Activated T-cell treated with anti-CD3 and anti-CD28 coated beads, Interleukin-2, amount 50 U/mL, for 4 hours (primary cell): Measurements from ENCODE around the gene ANXA2R. TPM values are rescaled to one million over a fixed set of nuclear protein-coding genes. Genes with fewer than 3 reads are reported as not detected.
A peak's percentile ranks its signal among the peaks of the same experiment; 100 is the strongest.

Experiments
- ATAC-seq, 2 donors: fragments of 200-7000 bp; cut with Tn5 transposase; one replicate each; pipeline ENCODE4 v1.10.0; 2021
- DNase-seq: peaks from one replicate; pipeline ENCODE4 v3.0.0-alpha.2; 2020
- H3K27me3 Mint-ChIP-seq: one replicate; pipeline ENCODE4 v1.8.0; 2021; ENCODE audit warnings: low read depth, mixed read lengths
- H3K36me3 Mint-ChIP-seq: one replicate; pipeline ENCODE4 v1.8.0; 2022; ENCODE audit warnings: mixed read lengths; ENCODE audit not compliant: insufficient read depth
- H3K4me1 Mint-ChIP-seq: one replicate; pipeline ENCODE4 v1.8.0; 2021; ENCODE audit warnings: low read depth, mixed read lengths
- H3K4me3 Mint-ChIP-seq: one replicate; pipeline ENCODE4 v1.8.0; 2021; ENCODE audit warnings: mild to moderate bottlenecking, moderate library complexity, mixed read lengths
- H3K9me3 Mint-ChIP-seq: one replicate; pipeline ENCODE4 v1.8.0; 2021; ENCODE audit warnings: mixed read lengths
- total RNA-seq, 3 donors: library from RNA; stranded (reverse); gene quantifications; one replicate each; pipeline ENCODE4 v1.2.1, GENCODE V29; 2021

The ANXA2R gene
- total RNA-seq, 3 donors from 2014 or later, result 2.6 to 4.0 (median 3.5) TPM

- ATAC-seq (peak; percentile 28 to 39), DNase-seq (peak; percentile 68)
- H3K4me1 Mint-ChIP-seq, result peaks cover 29% of the 10 kb centered on the region
- no peaks in the 10 kb centered on the region for H3K36me3 Mint-ChIP-seq
- H3K9me3 Mint-ChIP-seq, result no peaks in the 10 kb centered on the region
- no peaks in the 10 kb centered on the region for H3K27me3 Mint-ChIP-seq
- H3K4me3 Mint-ChIP-seq, result peak overlapping the region; percentile 86
These were observed 32.7 kb downstream of the ANXA2R start for GRCh38 chr5:43007246-43007910.

- Mint-ChIP-seq H3K36me3 (no peaks in the 10 kb centered on the region), H3K9me3 (no peaks in the 10 kb centered on the region), H3K4me3 (peak overlapping the region; percentile 86), H3K27me3 (no peaks in the 10 kb centered on the region), H3K4me1 (peaks cover 29% of the 10 kb centered on the region)
- DNase-seq (no peak), ATAC-seq (no peak)
These were observed 33.5 kb downstream of the ANXA2R start for GRCh38 chr5:43006424-43007202.

GRCh38 chr5:43005031-43005430 is 35.1 kb downstream of the ANXA2R start:
- no peak for DNase-seq
- peaks cover 4% of the 10 kb centered on the region for H3K27me3 Mint-ChIP-seq

GRCh38 chr5:43001748-43002147 is 38.4 kb downstream of the ANXA2R start:
- Mint-ChIP-seq H3K9me3 (no peaks in the 10 kb centered on the region), H3K4me3 (no peak overlapping the region), H3K36me3 (no peaks in the 10 kb centered on the region), H3K4me1 (peaks cover 6% of the 10 kb centered on the region), H3K27me3 (peaks cover 8% of the 10 kb centered on the region)
- ATAC-seq (no peak), DNase-seq (no peak)

More at GRCh38 chr5:43005031-43005430, 35.1 kb downstream of the ANXA2R start:
- Mint-ChIP-seq H3K4me3 (no peak overlapping the region), H3K36me3 (no peaks in the 10 kb centered on the region), H3K9me3 (no peaks in the 10 kb centered on the region), H3K4me1 (peaks cover 16% of the 10 kb centered on the region)
- ATAC-seq, result no peak

- peaks cover 8% of the 10 kb centered on the region for H3K27me3 Mint-ChIP-seq
- H3K9me3 Mint-ChIP-seq, result no peaks in the 10 kb centered on the region
- H3K4me1 Mint-ChIP-seq, result peaks cover 4% of the 10 kb centered on the region
- no peak overlapping the region for H3K4me3 Mint-ChIP-seq
- no peaks in the 10 kb centered on the region for H3K36me3 Mint-ChIP-seq
- ATAC-seq (no peak), DNase-seq (no peak)
These were observed 39.2 kb downstream of the ANXA2R start for GRCh38 chr5:43000914-43001313.

- ATAC-seq (no peak), DNase-seq (no peak)
- Mint-ChIP-seq H3K27me3 (peaks cover 8% of the 10 kb centered on the region), H3K36me3 (no peaks in the 10 kb centered on the region), H3K9me3 (no peaks in the 10 kb centered on the region), H3K4me3 (no peak overlapping the region), H3K4me1 (peaks cover 6% of the 10 kb centered on the region)
These were observed 39.8 kb downstream of the ANXA2R start for GRCh38 chr5:43000111-43000840.

GRCh38 chr5:42995360-42995751 is 44.8 kb downstream of the ANXA2R start:
- H3K4me3 Mint-ChIP-seq, result peak overlapping the region; percentile 99
- H3K4me1 Mint-ChIP-seq, result peaks cover 22% of the 10 kb centered on the region
- H3K27me3 Mint-ChIP-seq, result peaks cover 7% of the 10 kb centered on the region
- ATAC-seq, result no peak
- no peaks in the 10 kb centered on the region for H3K9me3 Mint-ChIP-seq
- no peaks in the 10 kb centered on the region for H3K36me3 Mint-ChIP-seq
- DNase-seq, result no peak

- Mint-ChIP-seq H3K27me3 (peaks cover 1% of the 10 kb centered on the region), H3K4me3 (peak overlapping the region; percentile 99), H3K36me3 (no peaks in the 10 kb centered on the region), H3K4me1 (peaks cover 27% of the 10 kb centered on the region), H3K9me3 (no peaks in the 10 kb centered on the region)
- ATAC-seq, result peak; percentile 72 to 73
- peak; percentile 85 for DNase-seq
These were observed 45.4 kb downstream of the ANXA2R start for GRCh38 chr5:42994555-42995359.

GRCh38 chr5:42994246-42994554 is 45.9 kb downstream of the ANXA2R start:
- H3K9me3 Mint-ChIP-seq, result no peaks in the 10 kb centered on the region
- no peaks in the 10 kb centered on the region for H3K36me3 Mint-ChIP-seq
- ATAC-seq, result no peak
- DNase-seq, result no peak
- H3K4me1 Mint-ChIP-seq, result peaks cover 31% of the 10 kb centered on the region
- H3K27me3 Mint-ChIP-seq, result no peaks in the 10 kb centered on the region
- peak overlapping the region; percentile 99 for H3K4me3 Mint-ChIP-seq

GRCh38 chr5:42993516-42994245 is 46.4 kb downstream of the ANXA2R start:
- ATAC-seq (peak in 1 of 2 donors; percentile 7), DNase-seq (peak; percentile 41)
- H3K27me3 Mint-ChIP-seq, result no peaks in the 10 kb centered on the region
- no peaks in the 10 kb centered on the region for H3K36me3 Mint-ChIP-seq
- peak overlapping the region; percentile 99 for H3K4me3 Mint-ChIP-seq
- peaks cover 37% of the 10 kb centered on the region for H3K4me1 Mint-ChIP-seq
- H3K9me3 Mint-ChIP-seq, result no peaks in the 10 kb centered on the region

- ATAC-seq (peak; percentile 22 to 27), DNase-seq (peak; percentile 60)
- peaks cover 48% of the 10 kb centered on the region for H3K4me1 Mint-ChIP-seq
- H3K9me3 Mint-ChIP-seq, result no peaks in the 10 kb centered on the region
- peak overlapping the region; percentile 99 for H3K4me3 Mint-ChIP-seq
- peaks cover 3% of the 10 kb centered on the region for H3K36me3 Mint-ChIP-seq
- no peaks in the 10 kb centered on the region for H3K27me3 Mint-ChIP-seq
These were observed 47.8 kb downstream of the ANXA2R start for GRCh38 chr5:42992088-42992879.

GRCh38 chr5:42991404-42992087 is 48.6 kb downstream of the ANXA2R start:
- Mint-ChIP-seq H3K27me3 (no peaks in the 10 kb centered on the region), H3K4me1 (peaks cover 55% of the 10 kb centered on the region), H3K4me3 (peak overlapping the region; percentile 99), H3K36me3 (peaks cover 3% of the 10 kb centered on the region), H3K9me3 (no peaks in the 10 kb centered on the region)
- no peak for DNase-seq
- ATAC-seq, result peak; percentile 11 to 20
